Right lobe of liver (tissue), 6 donors: ENCODE measurements around the gene SERTAD3. TPM values are rescaled to one million over a fixed set of nuclear protein-coding genes. Genes with fewer than 3 reads are reported as not detected.
"Not testable (repeated sequence)": the region's sequence is repeated elsewhere in the genome, so short reads cannot be mapped to it uniquely, and the experiment has no call there.

Experiments used
- ATAC-seq, 4 donors: fragments of 200-7000 bp; cut with Tn5 transposase; one replicate each; pipeline ENCODE4 v1.9.1; 2020; ENCODE audit warnings: mild to moderate bottlenecking in 4 of 4, moderate library complexity in 4 of 4
- DNase-seq, 3 donors: peaks; one replicate each; pipeline ENCODE4 v3.0.0-alpha.2; 2020
- H3K27ac ChIP-seq, 3 donors: fragments of 200-600 bp; one replicate each; pipeline ENCODE4 v1.8.0; 2022
- H3K27me3 ChIP-seq, 2 donors: fragments of 200-600 bp; one replicate each; pipeline ENCODE4 v1.8.0; 2022
- H3K36me3 ChIP-seq, 4 donors: fragments of 200-600 bp; sonication (generic) in 1 of 4; one replicate each; pipeline versions ENCODE4 v1.5.1 to v1.8.0; 2017 to 2022; ENCODE audit warnings: control low read depth in 1 of 4
- H3K4me1 ChIP-seq, 4 donors: fragments of 200-600 bp; sonication (generic) in 1 of 4; one replicate each; pipeline versions ENCODE4 v1.5.1 to v1.8.0; 2017 to 2022; ENCODE audit warnings: control low read depth in 1 of 4
- H3K4me3 ChIP-seq, 3 donors: fragments of 200-600 bp; one replicate each; pipeline ENCODE4 v1.8.0; 2022
- H3K9me3 ChIP-seq, 4 donors: fragments of 200-600 bp; sonication (generic) in 1 of 4; one replicate each; pipeline versions ENCODE4 v1.5.1 to v1.8.0; 2017 to 2022; ENCODE audit warnings: control low read depth in 1 of 4
- POLR2A ChIP-seq: fragments of 450-650 bp; IDR thresholded peaks from one replicate; pipeline ENCODE4 v1.6.1; 2017; ENCODE audit warnings: antibody characterized with exemption, mild to moderate bottlenecking
- WGBS: methylation state at CpG from one replicate; pipeline ENCODE4 v1.1.6; 2018; ENCODE audit warnings: low coverage, low lambda C conversion rate; ENCODE audit not compliant: insufficient coverage; ENCODE audit errors: missing lambda C conversion rate; 5-methylcytosine and 5-hydroxymethylcytosine counted together
- intact Hi-C, 2 donors: fragments of 100-400 bp; cut with DNase I; formaldehyde crosslinking; loops; one replicate each; pipeline versions ENCODE4 v1.11.2 to v1.14.1; 2022
- total RNA-seq, 6 experiments: library from RNA; depleted of rRNA in 2 of 6; stranded (reverse); fragments of >200 nt in 2 of 6; fragmentation: NEBNext Ultra II Directional in 3 of 6; extraction: Animal tissue kit (Norgen Biotek cat#: 25700) in 3 of 6; gene quantifications; one replicate each; pipeline versions ENCODE4 v1.1.0 to v1.2.4, GENCODE V29; 2016 to 2023
- TF ChIP-seq, protein P1 (sequence below), 4 donors: fragments of 200-600 bp in 3 of 4; fragments of 450-650 bp in 1 of 4; IDR thresholded peaks; one replicate each; pipeline versions ENCODE4 v1.5.1 to v1.8.0; 2016 to 2022; ENCODE audit warnings: antibody characterized with exemption in 4 of 4, mild to moderate bottlenecking in 2 of 4
- donor health status: DM: no; HTN: yes; CAD: no.
- donor health status: DM: no; HTN: no; CAD: no.
- donor health status: DM: no; HTN: no; CAD: no.
- donor health status: DM: no; HTN: yes; CAD: no.
- donor health status: DM: no; HTN: yes; CAD: no.

The SERTAD3 gene
- total RNA-seq, 6 experiments from 2014 or later, result 5.2 to 10.1 (median 7.4) TPM

DNA sequence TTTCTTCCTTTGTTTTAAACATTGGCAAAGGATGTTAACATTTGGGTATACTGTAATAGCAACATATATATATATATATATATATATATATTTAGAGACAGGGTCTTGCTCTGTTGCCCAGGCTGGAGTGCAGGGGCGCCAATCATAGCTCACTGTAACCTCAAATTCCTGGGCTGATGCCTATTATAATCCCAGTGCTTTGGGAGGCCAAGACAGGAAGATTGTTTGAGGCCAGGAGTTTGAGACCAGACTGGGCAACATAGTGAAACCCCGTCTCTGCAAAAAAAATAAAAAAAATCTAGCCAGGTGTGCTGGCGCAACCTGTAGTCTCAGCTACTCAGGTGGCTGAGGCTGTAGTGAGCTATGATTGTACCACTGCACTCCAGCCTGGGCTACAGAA, 16.1 kb upstream of the SERTAD3 start:
- intact Hi-C loops, result no loop called here

DNA sequence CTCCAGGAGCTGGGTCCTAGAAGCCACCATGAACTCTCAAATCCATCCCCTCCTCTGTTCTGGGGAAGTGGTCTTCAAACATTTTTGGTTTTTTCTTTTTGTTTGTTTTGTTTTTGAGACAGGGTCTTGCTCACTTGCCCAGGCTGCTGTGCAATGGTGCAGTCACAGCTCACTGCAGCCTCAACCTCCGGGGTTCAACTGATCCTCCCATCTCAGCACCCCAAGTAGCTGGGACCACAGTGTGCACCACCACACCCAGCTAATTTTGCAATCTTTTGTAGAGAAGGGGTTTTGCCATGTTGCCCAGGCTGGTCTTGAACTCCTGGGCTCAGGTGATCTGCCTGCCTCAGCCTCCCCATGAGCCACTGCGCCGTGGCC, 14.5 kb upstream of the SERTAD3 start:
- peaks cover 0 to 17% (median 8%) of the 10 kb centered on the region in 4 donors for H3K36me3 ChIP-seq
- ATAC-seq, result no peak
- intact Hi-C loops, result no loop called here

More for the DNA sequence above, 16.1 kb upstream of the SERTAD3 start:
- WGBS, result 90% methylated on average over 3 of the region's 3 CpGs
- Histone ChIP-seq H3K9me3 (no peaks in the 10 kb centered on the region), H3K4me3 (no peak overlapping the region), H3K27me3 (no peaks in the 10 kb centered on the region), H3K36me3 (peaks cover 0 to 12% (median 6%) of the 10 kb centered on the region in 4 donors), H3K4me1 (peaks cover 0 to 42% (median 13%) of the 10 kb centered on the region in 4 donors), H3K27ac (no peak overlapping the region)
- no peak for DNase-seq
- TF ChIP-seq, protein P1, sequence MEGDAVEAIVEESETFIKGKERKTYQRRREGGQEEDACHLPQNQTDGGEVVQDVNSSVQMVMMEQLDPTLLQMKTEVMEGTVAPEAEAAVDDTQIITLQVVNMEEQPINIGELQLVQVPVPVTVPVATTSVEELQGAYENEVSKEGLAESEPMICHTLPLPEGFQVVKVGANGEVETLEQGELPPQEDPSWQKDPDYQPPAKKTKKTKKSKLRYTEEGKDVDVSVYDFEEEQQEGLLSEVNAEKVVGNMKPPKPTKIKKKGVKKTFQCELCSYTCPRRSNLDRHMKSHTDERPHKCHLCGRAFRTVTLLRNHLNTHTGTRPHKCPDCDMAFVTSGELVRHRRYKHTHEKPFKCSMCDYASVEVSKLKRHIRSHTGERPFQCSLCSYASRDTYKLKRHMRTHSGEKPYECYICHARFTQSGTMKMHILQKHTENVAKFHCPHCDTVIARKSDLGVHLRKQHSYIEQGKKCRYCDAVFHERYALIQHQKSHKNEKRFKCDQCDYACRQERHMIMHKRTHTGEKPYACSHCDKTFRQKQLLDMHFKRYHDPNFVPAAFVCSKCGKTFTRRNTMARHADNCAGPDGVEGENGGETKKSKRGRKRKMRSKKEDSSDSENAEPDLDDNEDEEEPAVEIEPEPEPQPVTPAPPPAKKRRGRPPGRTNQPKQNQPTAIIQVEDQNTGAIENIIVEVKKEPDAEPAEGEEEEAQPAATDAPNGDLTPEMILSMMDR (IDR thresholded peaks at IDR 0.05), result no peak
- no peak for TF ChIP-seq POLR2A
- ATAC-seq, result no peak

DNA sequence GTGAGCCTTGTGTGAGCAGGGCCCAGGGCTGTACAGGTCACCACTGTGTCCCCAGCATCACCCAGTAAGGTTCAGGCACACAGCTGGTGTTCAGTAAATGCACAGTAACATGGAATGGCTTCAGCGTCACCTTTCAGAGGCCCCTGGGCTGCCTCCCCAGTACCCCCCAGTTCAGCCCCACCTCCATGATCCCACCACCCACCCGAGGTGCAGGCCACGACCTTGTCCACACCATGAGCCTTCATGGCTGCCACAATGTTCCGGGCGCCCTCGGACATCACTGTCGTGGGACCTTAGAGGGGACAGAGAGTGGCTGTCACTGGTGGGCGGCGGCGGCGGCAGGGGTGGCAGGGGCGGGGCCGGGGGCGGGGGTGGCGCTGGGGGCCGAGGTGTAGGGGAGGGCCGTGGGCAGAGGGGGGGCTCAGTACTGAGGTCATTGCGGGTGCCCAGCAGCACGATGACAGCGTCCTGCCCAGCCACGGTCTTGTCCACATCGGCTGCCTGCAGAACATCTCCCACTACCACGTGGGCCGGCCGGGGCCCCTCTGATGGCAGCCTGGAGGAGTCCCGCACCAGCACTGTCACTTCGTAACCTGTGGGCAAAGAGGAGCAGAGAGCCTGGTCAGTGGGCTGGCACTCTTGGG, 13.9 kb upstream of the SERTAD3 start:
- no peaks in the 10 kb centered on the region for H3K27me3 ChIP-seq
- ATAC-seq (no peak), DNase-seq (no peak)
- peaks cover 0 to 28% (median 8%) of the 10 kb centered on the region in 4 donors for H3K4me1 ChIP-seq
- H3K36me3 ChIP-seq, result peaks cover 0 to 21% (median 8%) of the 10 kb centered on the region in 4 donors
- WGBS, result no CpG with 5 or more reads among the region's 27 CpGs
- TF ChIP-seq, protein P1 (IDR thresholded peaks at IDR 0.05), result no peak
- no peak for TF ChIP-seq POLR2A
- no peak overlapping the region for H3K4me3 ChIP-seq
- H3K27ac ChIP-seq, result no peak overlapping the region
- H3K9me3 ChIP-seq, result no peaks in the 10 kb centered on the region
- intact Hi-C loops, result no loop called here

More for the DNA sequence above, 14.5 kb upstream of the SERTAD3 start:
- no peaks in the 10 kb centered on the region for H3K27me3 ChIP-seq
- H3K4me3 ChIP-seq, result no peak overlapping the region
- no peak for DNase-seq
- 84% methylated on average over 2 of the region's 3 CpGs for WGBS
- TF ChIP-seq, protein P1 (IDR thresholded peaks at IDR 0.05), result no peak
- no peak for TF ChIP-seq POLR2A
- no peaks in the 10 kb centered on the region for H3K9me3 ChIP-seq
- H3K27ac ChIP-seq, result no peak overlapping the region
- peaks cover 0 to 30% (median 8%) of the 10 kb centered on the region in 4 donors for H3K4me1 ChIP-seq

DNA sequence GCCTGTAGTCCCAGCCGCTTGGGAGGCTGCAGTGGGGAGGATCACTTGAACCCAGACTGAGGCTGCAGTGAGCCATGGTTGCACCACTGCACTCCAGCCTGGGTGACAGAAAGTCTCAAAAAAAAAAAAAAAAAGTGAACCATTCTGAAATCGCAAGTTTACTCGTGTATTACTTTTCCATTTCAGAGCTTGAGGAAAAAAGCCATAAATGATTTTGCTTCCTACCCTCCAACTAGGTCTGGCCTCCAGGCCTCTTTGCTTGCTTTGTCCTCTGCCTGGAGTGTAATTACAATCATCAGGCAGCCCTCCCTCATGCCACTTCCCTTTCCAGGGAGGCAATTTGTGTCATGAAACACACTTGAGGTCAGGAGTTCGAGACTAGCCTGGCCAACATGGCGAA, 12.9 kb upstream of the SERTAD3 start:
- no peaks in the 10 kb centered on the region for H3K27me3 ChIP-seq
- H3K27ac ChIP-seq, result no peak overlapping the region
- WGBS, result 86% methylated on average over 5 of the region's 5 CpGs
- H3K4me3 ChIP-seq, result no peak overlapping the region
- peaks cover 0 to 21% (median 8%) of the 10 kb centered on the region in 4 donors for H3K36me3 ChIP-seq
- peaks cover 0 to 19% (median 7%) of the 10 kb centered on the region in 4 donors for H3K4me1 ChIP-seq
- intact Hi-C loops, result no loop called here
- no peaks in the 10 kb centered on the region for H3K9me3 ChIP-seq
- TF ChIP-seq, protein P1 (IDR thresholded peaks at IDR 0.05), result no peak
- no peak for TF ChIP-seq POLR2A
- DNase-seq (no peak), ATAC-seq (no peak)

DNA sequence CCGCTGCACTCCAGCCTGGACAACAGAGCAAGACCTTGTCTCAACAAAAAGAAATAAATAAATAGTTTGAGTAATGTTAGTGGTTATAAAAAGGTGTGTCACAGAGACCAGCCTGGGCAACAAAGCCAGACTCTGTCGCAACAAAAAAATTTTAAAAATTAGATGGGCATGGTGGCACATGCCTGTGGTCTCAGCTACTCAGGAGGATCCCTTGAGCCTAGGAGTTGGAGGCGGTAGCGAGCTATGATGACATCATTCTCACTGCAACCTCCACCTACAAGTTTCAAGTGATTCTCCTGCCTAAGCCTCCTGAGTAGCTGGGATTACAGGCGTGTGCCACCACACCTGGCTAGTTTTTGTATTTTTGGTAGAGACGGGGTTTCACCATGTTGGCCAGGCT, 9.8 kb upstream of the SERTAD3 start:
- H3K4me3 ChIP-seq, intact Hi-C loops, H3K4me1 ChIP-seq, DNase-seq, ATAC-seq, H3K27me3 ChIP-seq, H3K27ac ChIP-seq, H3K9me3 ChIP-seq: not testable (repeated sequence)
- 95% methylated on average over 3 of the region's 6 CpGs for WGBS
- H3K36me3 ChIP-seq, result peaks cover 0 to 31% (median 8%) of the 10 kb centered on the region in 4 donors
